HL-60 (cell line): Measurements from ENCODE around the gene ZSWIM6.

ENCODE experiments used
- DNase-seq, 2 experiments: peaks; one replicate each; pipeline ENCODE4 v3.0.0-alpha.2; 2010 to 2020; ENCODE audit warnings: low read depth in 1 of 2, low spot score in 1 of 2
- H3K27ac ChIP-seq: fragments of 250-450 bp; sonication (Bioruptor Pico); replicated peaks from 2 replicates; pipeline ENCODE4 v1.5.1; 2020; ENCODE audit warnings: mild to moderate bottlenecking, moderate library complexity
- H3K27me3 ChIP-seq: fragments of 250-450 bp; sonication (Bioruptor Pico); 2 replicates; pipeline ENCODE4 v1.5.1; 2021; ENCODE audit warnings: mild to moderate bottlenecking, moderate library complexity; ENCODE audit not compliant: insufficient read depth, poor library complexity, severe bottlenecking
- H3K4me3 ChIP-seq: replicated peaks from 2 replicates; pipeline ENCODE4 v1.5.1; 2011; ENCODE audit warnings: mild to moderate bottlenecking, control low read depth, low read length; ENCODE audit not compliant: insufficient read depth
- CTCF ChIP-seq: IDR thresholded peaks from one replicate; pipeline ENCODE4 v1.5.1; 2011; ENCODE audit warnings: low read length, control low read depth, inconsistent platforms; ENCODE audit not compliant: insufficient read depth
- GABPA ChIP-seq: IDR thresholded peaks from 2 replicates; pipeline ENCODE4 v1.6.1; 2012; ENCODE audit warnings: low read depth
- POLR2AphosphoS5 ChIP-seq: IDR thresholded peaks from 2 replicates; pipeline ENCODE4 v1.6.1; 2012; ENCODE audit warnings: low read depth
- REST ChIP-seq: IDR thresholded peaks from 2 replicates; pipeline ENCODE4 v1.6.1; 2012; ENCODE audit warnings: low read depth; ENCODE audit not compliant: insufficient replicate concordance
- SPI1 ChIP-seq: IDR thresholded peaks from 2 replicates; pipeline ENCODE4 v1.6.1; 2012; ENCODE audit warnings: low read depth, mild to moderate bottlenecking, borderline replicate concordance

ZSWIM6 gene

GRCh38 chr5:61302200-61302563 lies 29.9 kb upstream of the ZSWIM6 start:
- no peaks in the 10 kb centered on the region for H3K27me3 ChIP-seq
- TF ChIP-seq GABPA = no peak
- TF ChIP-seq CTCF = no peak
- TF ChIP-seq POLR2AphosphoS5 = no peak
- TF ChIP-seq REST = no peak
- TF ChIP-seq SPI1 = no peak
- no peak overlapping the region for H3K4me3 ChIP-seq
- no peak for DNase-seq
- H3K27ac ChIP-seq = no peak overlapping the region

- TF ChIP-seq REST (no peak), SPI1 (no peak), CTCF (no peak), POLR2AphosphoS5 (no peak), GABPA (no peak)
- DNase-seq = no peak
- H3K27ac ChIP-seq = no peak overlapping the region
- no peak overlapping the region for H3K4me3 ChIP-seq
- H3K27me3 ChIP-seq = no peaks in the 10 kb centered on the region
These were observed 28.7 kb upstream of the ZSWIM6 start for GRCh38 chr5:61303346-61303745.

- no peaks in the 10 kb centered on the region for H3K27me3 ChIP-seq
- H3K4me3 ChIP-seq = no peak overlapping the region
- H3K27ac ChIP-seq = no peak overlapping the region
- no peak for DNase-seq
- TF ChIP-seq SPI1 = no peak
- no peak for TF ChIP-seq GABPA
- TF ChIP-seq REST = no peak
- TF ChIP-seq POLR2AphosphoS5 = no peak
- no peak for TF ChIP-seq CTCF
These were observed 27.3 kb upstream of the ZSWIM6 start for GRCh38 chr5:61304590-61305381.
